ENCODE results near the gene RAX2. TPM values are rescaled to one million over a fixed set of nuclear protein-coding genes. Genes with fewer than 3 reads are reported as not detected.

RAX2 gene
- polyA plus RNA-seq, 2 donors, result not detected

DNA sequence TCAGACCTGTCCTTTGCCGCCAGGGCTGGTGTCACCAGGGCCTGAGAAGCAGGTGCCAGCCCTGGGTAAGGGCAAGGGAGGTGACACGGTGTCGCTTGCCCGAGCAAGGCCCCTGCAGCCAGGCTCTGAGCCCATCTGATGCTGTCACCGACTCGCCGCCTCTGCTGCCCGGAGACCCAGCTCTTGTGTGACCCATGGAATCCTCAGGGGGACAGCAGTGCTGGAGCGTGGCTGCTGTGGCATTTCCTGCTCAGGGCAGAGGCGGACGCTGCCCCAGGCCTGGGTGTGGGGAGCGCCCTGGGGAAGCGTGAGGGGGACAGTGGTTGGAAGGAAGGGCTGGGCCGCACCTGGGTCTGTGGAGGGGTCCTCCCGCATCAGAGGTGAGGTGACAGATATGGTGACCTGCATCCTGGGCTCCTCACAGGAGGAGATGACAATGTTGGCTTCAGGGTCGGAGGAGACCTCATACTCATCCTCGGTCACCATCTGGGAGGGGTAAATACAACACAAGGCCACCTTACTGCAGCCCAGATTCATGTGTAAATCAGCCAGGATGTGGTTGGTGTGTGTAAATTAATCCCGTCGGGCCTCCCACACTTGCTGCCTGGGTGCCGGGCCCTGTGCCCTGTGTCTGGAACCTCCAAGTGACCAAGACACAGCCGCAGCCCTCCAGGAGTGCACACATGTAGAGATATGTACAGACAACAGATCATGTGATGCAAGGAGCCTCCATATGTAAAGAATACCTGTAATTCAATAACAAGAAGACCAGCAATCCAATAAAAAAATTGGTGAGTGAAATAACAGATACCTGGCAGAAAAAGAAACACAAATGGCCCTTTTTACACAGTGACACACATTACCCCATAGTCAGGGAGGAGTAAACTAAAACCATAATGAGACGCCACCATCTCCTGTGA is 41.7 kb upstream of the RAX2 start:
- no peaks in the 10 kb centered on the region for H3K36me3 ChIP-seq (ENCODE audit: control insufficient read depth in 2 of 2, insufficient read depth in 2 of 2, low read length in 1 of 2)
- 72 to 80% methylated on average over 22 of the region's 22 CpGs for WGBS, 2 donors
- H3K9me3 ChIP-seq (ENCODE audit: control insufficient read depth in 2 of 2, insufficient read depth in 1 of 2, low read depth in 1 of 2, low read length in 1 of 2), result no peaks in the 10 kb centered on the region
- no peak overlapping the region for H3K4me3 ChIP-seq (ENCODE audit: low read depth in 1 of 2, low read length in 2 of 2)
- H3K27me3 ChIP-seq (ENCODE audit: control insufficient read depth in 1 of 2, insufficient read depth in 2 of 2, low read length in 2 of 2), result no peaks in the 10 kb centered on the region
- peaks cover 0 to 4% of the 10 kb centered on the region in 2 donors for H3K4me1 ChIP-seq (ENCODE audit: control insufficient read depth in 2 of 2, insufficient read depth in 2 of 2, low read length in 1 of 2)
- H3K27ac ChIP-seq (ENCODE audit: low read depth in 2 of 2, low read length in 1 of 2), result no peak overlapping the region

GRCh38 chr19:3810708-3811355 is 38.8 kb upstream of the RAX2 start:
- Histone ChIP-seq H3K4me3 (ENCODE audit: low read depth in 1 of 2, low read length in 2 of 2) (no peak overlapping the region), H3K4me1 (ENCODE audit: control insufficient read depth in 2 of 2, insufficient read depth in 2 of 2, low read length in 1 of 2) (peaks cover 0 to 19% of the 10 kb centered on the region in 2 donors), H3K27me3 (ENCODE audit: control insufficient read depth in 1 of 2, insufficient read depth in 2 of 2, low read length in 2 of 2) (no peaks in the 10 kb centered on the region), H3K9me3 (ENCODE audit: control insufficient read depth in 2 of 2, insufficient read depth in 1 of 2, low read depth in 1 of 2, low read length in 1 of 2) (peaks cover 0 to 2% of the 10 kb centered on the region in 2 donors), H3K36me3 (ENCODE audit: control insufficient read depth in 2 of 2, insufficient read depth in 2 of 2, low read length in 1 of 2) (no peaks in the 10 kb centered on the region), H3K27ac (ENCODE audit: low read depth in 2 of 2, low read length in 1 of 2) (no peak overlapping the region)
- WGBS, 2 donors, result 75 to 79% methylated on average over 38 of the region's 38 CpGs

DNA sequence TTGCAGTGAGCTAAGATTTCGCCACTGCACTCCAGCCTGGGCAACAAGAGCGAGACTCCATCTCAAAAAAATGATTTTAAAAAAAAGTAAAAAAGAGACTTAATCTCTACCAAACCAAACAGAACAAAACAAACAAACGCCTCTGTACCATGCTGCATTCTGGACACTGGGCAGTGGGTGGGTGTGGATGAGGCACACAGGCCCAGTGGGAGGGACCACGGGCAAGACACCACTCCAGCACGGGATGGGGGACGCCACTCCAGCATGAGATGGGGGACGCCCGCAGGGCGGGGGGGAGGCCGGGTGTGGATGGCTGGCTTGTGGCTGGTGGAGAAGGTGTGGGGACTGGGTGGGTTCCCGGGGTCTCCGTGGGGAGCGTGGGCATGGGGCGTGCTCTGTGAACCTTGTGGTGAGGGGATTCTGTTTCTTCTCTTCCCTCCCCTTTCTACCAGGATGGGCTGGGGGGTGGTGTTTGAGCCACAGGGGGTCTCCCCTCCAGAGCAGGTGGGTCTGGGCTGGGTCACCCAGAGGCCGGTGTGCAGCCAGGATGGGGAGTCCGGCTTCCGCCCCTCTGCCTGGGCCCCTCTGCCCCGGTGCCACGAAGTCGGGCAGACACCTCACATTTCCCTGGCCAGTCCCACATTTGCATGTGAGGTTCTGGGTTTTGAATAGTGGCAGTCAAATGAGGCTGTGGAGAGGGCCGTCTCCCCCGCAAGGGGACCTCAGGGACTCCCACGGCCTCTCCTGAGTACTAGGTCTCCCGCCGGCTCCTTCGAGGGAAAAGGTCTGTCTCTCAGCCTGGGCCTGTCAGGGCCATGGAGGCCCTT is 38.1 kb upstream of the RAX2 start:
- Histone ChIP-seq H3K27me3 (ENCODE audit: control insufficient read depth in 1 of 2, insufficient read depth in 2 of 2, low read length in 2 of 2) (no peaks in the 10 kb centered on the region), H3K27ac (ENCODE audit: low read depth in 2 of 2, low read length in 1 of 2) (no peak overlapping the region), H3K9me3 (ENCODE audit: control insufficient read depth in 2 of 2, insufficient read depth in 1 of 2, low read depth in 1 of 2, low read length in 1 of 2) (peaks cover 0 to 2% of the 10 kb centered on the region in 2 donors), H3K36me3 (ENCODE audit: control insufficient read depth in 2 of 2, insufficient read depth in 2 of 2, low read length in 1 of 2) (no peaks in the 10 kb centered on the region), H3K4me1 (ENCODE audit: control insufficient read depth in 2 of 2, insufficient read depth in 2 of 2, low read length in 1 of 2) (peaks cover 0 to 19% of the 10 kb centered on the region in 2 donors), H3K4me3 (ENCODE audit: low read depth in 1 of 2, low read length in 2 of 2) (no peak overlapping the region)
- WGBS, 2 donors, result 74 to 75% methylated on average over 26 of the region's 26 CpGs

GRCh38 chr19:3808420-3809143 is 36.6 kb upstream of the RAX2 start:
- 72 to 76% methylated on average over 27 to 33 of the region's 33 CpGs for whole genome bisulfite sequencing, 2 donors
- H3K4me1 ChIP-seq (ENCODE audit: control insufficient read depth in 2 of 2, insufficient read depth in 2 of 2, low read length in 1 of 2), result peaks cover 0 to 19% of the 10 kb centered on the region in 2 donors
- peaks cover 0 to 2% of the 10 kb centered on the region in 2 donors for H3K9me3 ChIP-seq (ENCODE audit: control insufficient read depth in 2 of 2, insufficient read depth in 1 of 2, low read depth in 1 of 2, low read length in 1 of 2)
- no peaks in the 10 kb centered on the region for H3K36me3 ChIP-seq (ENCODE audit: control insufficient read depth in 2 of 2, insufficient read depth in 2 of 2, low read length in 1 of 2)
- no peak overlapping the region for H3K4me3 ChIP-seq (ENCODE audit: low read depth in 1 of 2, low read length in 2 of 2)
- H3K27me3 ChIP-seq (ENCODE audit: control insufficient read depth in 1 of 2, insufficient read depth in 2 of 2, low read length in 2 of 2), result no peaks in the 10 kb centered on the region
- H3K27ac ChIP-seq (ENCODE audit: low read depth in 2 of 2, low read length in 1 of 2), result no peak overlapping the region

- no peak overlapping the region for H3K27ac ChIP-seq (ENCODE audit: low read depth in 2 of 2, low read length in 1 of 2)
- no peaks in the 10 kb centered on the region for H3K27me3 ChIP-seq (ENCODE audit: control insufficient read depth in 1 of 2, insufficient read depth in 2 of 2, low read length in 2 of 2)
- H3K4me3 ChIP-seq (ENCODE audit: low read depth in 1 of 2, low read length in 2 of 2), result no peak overlapping the region
- WGBS, 2 donors, result 93 to 94% methylated on average over 35 of the region's 35 CpGs
- H3K36me3 ChIP-seq (ENCODE audit: control insufficient read depth in 2 of 2, insufficient read depth in 2 of 2, low read length in 1 of 2), result no peaks in the 10 kb centered on the region
- H3K4me1 ChIP-seq (ENCODE audit: control insufficient read depth in 2 of 2, insufficient read depth in 2 of 2, low read length in 1 of 2), result peaks cover 0 to 16% of the 10 kb centered on the region in 2 donors
- H3K9me3 ChIP-seq (ENCODE audit: control insufficient read depth in 2 of 2, insufficient read depth in 1 of 2, low read depth in 1 of 2, low read length in 1 of 2), result peaks cover 0 to 2% of the 10 kb centered on the region in 2 donors
Measured at GRCh38 chr19:3807574-3808354, 35.7 kb upstream of the RAX2 start.

GRCh38 chr19:3807131-3807480 is 35.1 kb upstream of the RAX2 start:
- Histone ChIP-seq H3K9me3 (ENCODE audit: control insufficient read depth in 2 of 2, insufficient read depth in 1 of 2, low read depth in 1 of 2, low read length in 1 of 2) (peaks cover 0 to 2% of the 10 kb centered on the region in 2 donors), H3K36me3 (ENCODE audit: control insufficient read depth in 2 of 2, insufficient read depth in 2 of 2, low read length in 1 of 2) (no peaks in the 10 kb centered on the region), H3K4me1 (ENCODE audit: control insufficient read depth in 2 of 2, insufficient read depth in 2 of 2, low read length in 1 of 2) (peaks cover 0 to 16% of the 10 kb centered on the region in 2 donors), H3K27me3 (ENCODE audit: control insufficient read depth in 1 of 2, insufficient read depth in 2 of 2, low read length in 2 of 2) (no peaks in the 10 kb centered on the region), H3K27ac (ENCODE audit: low read depth in 2 of 2, low read length in 1 of 2) (no peak overlapping the region), H3K4me3 (ENCODE audit: low read depth in 1 of 2, low read length in 2 of 2) (no peak overlapping the region)
- WGBS, 2 donors, result 83 to 84% methylated on average over 19 of the region's 19 CpGs

GRCh38 chr19:3805859-3806258 is 33.8 kb upstream of the RAX2 start:
- H3K27ac ChIP-seq (ENCODE audit: low read depth in 2 of 2, low read length in 1 of 2), result no peak overlapping the region
- no peaks in the 10 kb centered on the region for H3K36me3 ChIP-seq (ENCODE audit: control insufficient read depth in 2 of 2, insufficient read depth in 2 of 2, low read length in 1 of 2)
- 86 to 91% methylated on average over 29 of the region's 29 CpGs for WGBS, 2 donors
- H3K27me3 ChIP-seq (ENCODE audit: control insufficient read depth in 1 of 2, insufficient read depth in 2 of 2, low read length in 2 of 2), result no peaks in the 10 kb centered on the region
- H3K4me1 ChIP-seq (ENCODE audit: control insufficient read depth in 2 of 2, insufficient read depth in 2 of 2, low read length in 1 of 2), result peaks cover 0 to 24% of the 10 kb centered on the region in 2 donors
- H3K9me3 ChIP-seq (ENCODE audit: control insufficient read depth in 2 of 2, insufficient read depth in 1 of 2, low read depth in 1 of 2, low read length in 1 of 2), result peaks cover 0 to 2% of the 10 kb centered on the region in 2 donors
- no peak overlapping the region for H3K4me3 ChIP-seq (ENCODE audit: low read depth in 1 of 2, low read length in 2 of 2)

DNA sequence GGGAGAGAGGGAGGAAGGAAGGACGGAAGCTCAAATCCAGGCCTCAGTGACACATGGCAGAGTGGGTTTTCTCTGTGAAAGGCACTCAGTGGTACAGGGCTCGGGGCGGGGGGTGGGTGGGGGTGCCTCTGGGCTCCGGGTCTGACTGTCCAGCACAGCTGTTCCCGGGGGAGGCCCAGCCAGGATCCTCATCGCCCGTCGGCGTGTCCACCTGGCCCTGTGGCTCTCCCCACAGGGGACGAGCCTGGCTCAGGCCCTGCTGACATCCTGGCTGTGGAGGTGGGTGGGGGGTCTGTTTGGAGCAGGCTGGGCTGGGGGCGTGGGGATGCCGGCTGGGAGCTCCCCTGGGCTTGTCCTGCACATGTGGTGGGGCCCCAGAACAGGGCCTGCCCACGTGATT is 32.4 kb upstream of the RAX2 start:
- Histone ChIP-seq H3K27me3 (ENCODE audit: control insufficient read depth in 1 of 2, insufficient read depth in 2 of 2, low read length in 2 of 2) (no peaks in the 10 kb centered on the region), H3K4me3 (ENCODE audit: low read depth in 1 of 2, low read length in 2 of 2) (no peak overlapping the region), H3K27ac (ENCODE audit: low read depth in 2 of 2, low read length in 1 of 2) (no peak overlapping the region), H3K9me3 (ENCODE audit: control insufficient read depth in 2 of 2, insufficient read depth in 1 of 2, low read depth in 1 of 2, low read length in 1 of 2) (peaks cover 0 to 2% of the 10 kb centered on the region in 2 donors), H3K4me1 (ENCODE audit: control insufficient read depth in 2 of 2, insufficient read depth in 2 of 2, low read length in 1 of 2) (peaks cover 0 to 24% of the 10 kb centered on the region in 2 donors), H3K36me3 (ENCODE audit: control insufficient read depth in 2 of 2, insufficient read depth in 2 of 2, low read length in 1 of 2) (no peaks in the 10 kb centered on the region)
- WGBS, 2 donors, result 80% methylated on average over 13 of the region's 13 CpGs

Measured in esophagus (tissue), 2 donors.